OCI-LY7 (cell line): Measurements from ENCODE around the gene GALNT10. TPM values are rescaled to one million over a fixed set of nuclear protein-coding genes. Genes with fewer than 3 reads are reported as not detected.

Experiments
- BruUV-seq: library from RNA; stranded (reverse); fragments of 400-500 nt; replicated peaks from 2 replicates; lab custom pipeline; 2021; lab: Mats Ljungman, UMichigan
- CTCF ChIA-PET: fragments of 300-600 bp; sonication (Branson Sonifier 250); formaldehyde crosslinking; loops from one replicate; lab custom pipeline; 2022; ENCODE audit warnings: antibody characterized with exemption; ENCODE audit not compliant: unreplicated experiment; lab: Charles Lee
- POLR2A ChIA-PET: fragments of 300-600 bp; sonication (Branson Sonifier 250); formaldehyde crosslinking; loops from one replicate; lab custom pipeline; 2022; ENCODE audit warnings: antibody characterized with exemption; lab: Charles Lee
- DNase-seq: peaks from one replicate; pipeline ENCODE4 v3.0.0-alpha.2; 2015; ENCODE audit warnings: low spot score
- H2AFZ ChIP-seq: fragments of 200-600 bp; sonication (generic), shearing (Covaris generic); 2 replicates; pipeline ENCODE4 v1.6.1; 2014; ENCODE audit warnings: mild to moderate bottlenecking, antibody characterized with exemption, low read length, moderate library complexity
- H3K27ac ChIP-seq: fragments of 200-600 bp; sonication (generic); 2 replicates; pipeline ENCODE4 v1.5.1; 2014; ENCODE audit warnings: mixed run types, low read depth, mild to moderate bottlenecking, moderate library complexity, low read length, inconsistent platforms; ENCODE audit not compliant: poor library complexity, severe bottlenecking
- H3K36me3 ChIP-seq: fragments of 200-600 bp; sonication (generic); 2 replicates; pipeline ENCODE4 v1.6.1; 2014; ENCODE audit warnings: mild to moderate bottlenecking, antibody characterized with exemption, low read length, moderate library complexity, mixed read lengths; ENCODE audit not compliant: insufficient read depth
- H3K4me1 ChIP-seq: fragments of 200-600 bp; sonication (generic); 2 replicates; pipeline ENCODE4 v1.5.1; 2014; ENCODE audit warnings: mild to moderate bottlenecking, low read length; ENCODE audit not compliant: insufficient read depth, poor library complexity, severe bottlenecking
- H3K4me2 ChIP-seq: fragments of 200-600 bp; sonication (generic); 2 replicates; pipeline ENCODE4 v1.6.1; 2014; ENCODE audit warnings: mild to moderate bottlenecking, low read length
- H3K4me3 ChIP-seq: fragments of 200-600 bp; sonication (generic); 2 replicates; pipeline ENCODE4 v1.5.1; 2014; ENCODE audit warnings: mild to moderate bottlenecking, low read depth, low read length; ENCODE audit not compliant: poor library complexity, severe bottlenecking
- H3K79me2 ChIP-seq: fragments of 200-600 bp; sonication (generic); 2 replicates; pipeline ENCODE4 v1.6.1; 2016; ENCODE audit warnings: low read depth, mild to moderate bottlenecking, low read length, moderate library complexity, mixed read lengths; ENCODE audit not compliant: insufficient read depth
- H3K9me2 ChIP-seq: fragments of 200-600 bp; sonication (generic); 2 replicates; pipeline ENCODE4 v1.6.1; 2016; ENCODE audit warnings: mild to moderate bottlenecking, low read length, mixed read lengths; ENCODE audit not compliant: insufficient read depth
- H3K9me3 ChIP-seq: fragments of 200-600 bp; sonication (generic); 2 replicates; pipeline ENCODE4 v1.6.1; 2014; ENCODE audit warnings: mild to moderate bottlenecking, mixed run types, low read length, mixed read lengths
- H4K20me1 ChIP-seq: fragments of 200-600 bp; sonication (generic); 2 replicates; pipeline ENCODE4 v1.6.1; 2014; ENCODE audit warnings: mild to moderate bottlenecking, antibody characterized with exemption, low read length, moderate library complexity, mixed read lengths; ENCODE audit not compliant: insufficient read depth
- CTCF ChIP-seq: fragments of 200-600 bp; sonication (generic); conservative IDR thresholded peaks from 2 replicates; pipeline ENCODE4 v1.5.1; 2014; ENCODE audit warnings: mild to moderate bottlenecking, antibody characterized with exemption, low read length, moderate library complexity, mixed read lengths
- EZH2phosphoT487 ChIP-seq: fragments of 200-600 bp; sonication (generic); IDR thresholded peaks from 2 replicates; pipeline ENCODE4 v1.6.1; 2018; ENCODE audit warnings: low read depth, borderline replicate concordance, mild to moderate bottlenecking, mixed run types, antibody characterized with exemption, low read length, moderate library complexity, mixed read lengths
- intact Hi-C: fragments of 100-400 bp; cut with micrococcal nuclease; formaldehyde crosslinking; loops from one replicate; pipeline ENCODE4 v1.10.0; 2022; ENCODE audit not compliant: unreplicated experiment
- total RNA-seq, 2 experiments: library from RNA; depleted of rRNA in 1 of 2; stranded (reverse); fragments of >200 nt in 1 of 2; shearing (Covaris generic) in 1 of 2; gene quantifications; 2 replicates each; pipeline ENCODE4 v1.2.3, GENCODE V29; 2014 to 2022

Gene GALNT10
- total RNA-seq, 2 experiments from 2014 or later: 7.3 to 20.6 TPM

- Histone ChIP-seq H4K20me1 (no peaks in the 10 kb centered on the region), H3K27ac (no peak overlapping the region), H3K4me3 (no peak overlapping the region), H3K9me3 (no peaks in the 10 kb centered on the region), H3K9me2 (no peaks in the 10 kb centered on the region), H2AFZ (no peak overlapping the region), H3K4me2 (no peak overlapping the region), H3K36me3 (peaks cover 35% of the 10 kb centered on the region), H3K4me1 (no peaks in the 10 kb centered on the region), H3K79me2 (no peaks in the 10 kb centered on the region)
- CTCF ChIA-PET: no interaction called here
- TF ChIP-seq CTCF (no peak), EZH2phosphoT487 (no peak)
- no TSS peak for BruUV-seq
- no peak for DNase-seq
- POLR2A ChIA-PET: interaction anchor here (0.8 kb wide), 1 partner anchor 149 kb away, joined by 3 read pairs; no protein-coding TSS in a partner anchor
- intact Hi-C loops: no loop called here
Measured at GRCh38 chr5:154460172-154460571, 269.6 kb downstream of the GALNT10 start.

GRCh38 chr5:154461531-154461930 is 271.0 kb downstream of the GALNT10 start:
- H3K9me3 ChIP-seq: no peaks in the 10 kb centered on the region
- no peak for TF ChIP-seq EZH2phosphoT487
- no peak for TF ChIP-seq CTCF
- H3K36me3 ChIP-seq: peaks cover 22% of the 10 kb centered on the region; the same call in 1 of the 2 replicates
- POLR2A ChIA-PET: interaction anchor here (0.7 to 0.8 kb wide), 2 partner anchors 13 to 178 kb away, joined by 3 to 4 read pairs; no protein-coding TSS in a partner anchor
- H4K20me1 ChIP-seq: no peaks in the 10 kb centered on the region
- no peaks in the 10 kb centered on the region for H3K4me1 ChIP-seq
- CTCF ChIA-PET: no interaction called here
- H3K4me2 ChIP-seq: no peak overlapping the region
- no peaks in the 10 kb centered on the region for H3K79me2 ChIP-seq
- DNase-seq: no peak
- no TSS peak for BruUV-seq
- intact Hi-C loops: no loop called here
- H2AFZ ChIP-seq: no peak overlapping the region
- H3K4me3 ChIP-seq: no peak overlapping the region
- no peak overlapping the region for H3K27ac ChIP-seq
- H3K9me2 ChIP-seq: no peaks in the 10 kb centered on the region

GRCh38 chr5:154464438-154464837 is 273.9 kb downstream of the GALNT10 start:
- H3K79me2 ChIP-seq: no peaks in the 10 kb centered on the region
- TF ChIP-seq CTCF (no peak), EZH2phosphoT487 (no peak)
- no peak overlapping the region for H3K4me2 ChIP-seq
- no peak overlapping the region for H3K4me3 ChIP-seq
- no TSS peak for BruUV-seq
- intact Hi-C loops: no loop called here
- no peaks in the 10 kb centered on the region for H3K36me3 ChIP-seq
- no peaks in the 10 kb centered on the region for H3K4me1 ChIP-seq
- CTCF ChIA-PET: no interaction called here
- H3K9me2 ChIP-seq: no peaks in the 10 kb centered on the region
- no peak overlapping the region for H2AFZ ChIP-seq
- H3K9me3 ChIP-seq: no peaks in the 10 kb centered on the region
- no peak for DNase-seq
- H3K27ac ChIP-seq: no peak overlapping the region
- H4K20me1 ChIP-seq: no peaks in the 10 kb centered on the region
- POLR2A ChIA-PET: interaction anchor here (0.6 to 1.0 kb wide), 2 partner anchors 20 to 114 kb away, joined by 3 to 4 read pairs; no protein-coding TSS in a partner anchor
